GM18505 (cell line): ENCODE results near the gene CELSR1.
A peak's percentile ranks its signal among the peaks of the same experiment; 100 is the strongest.

ENCODE experiments used
- ATAC-seq: cut with Tn5 transposase; IDR thresholded peaks from one replicate; pipeline ENCODE4 v1.9.1; 2021; ENCODE audit not compliant: unreplicated experiment
- POLR2A ChIP-seq: IDR thresholded peaks from 4 replicates; pipeline ENCODE4 v1.6.1; 2011; ENCODE audit warnings: borderline replicate concordance; ENCODE audit not compliant: insufficient read depth, insufficient read length; ENCODE audit errors: extremely low read depth

CELSR1 gene, protein sequence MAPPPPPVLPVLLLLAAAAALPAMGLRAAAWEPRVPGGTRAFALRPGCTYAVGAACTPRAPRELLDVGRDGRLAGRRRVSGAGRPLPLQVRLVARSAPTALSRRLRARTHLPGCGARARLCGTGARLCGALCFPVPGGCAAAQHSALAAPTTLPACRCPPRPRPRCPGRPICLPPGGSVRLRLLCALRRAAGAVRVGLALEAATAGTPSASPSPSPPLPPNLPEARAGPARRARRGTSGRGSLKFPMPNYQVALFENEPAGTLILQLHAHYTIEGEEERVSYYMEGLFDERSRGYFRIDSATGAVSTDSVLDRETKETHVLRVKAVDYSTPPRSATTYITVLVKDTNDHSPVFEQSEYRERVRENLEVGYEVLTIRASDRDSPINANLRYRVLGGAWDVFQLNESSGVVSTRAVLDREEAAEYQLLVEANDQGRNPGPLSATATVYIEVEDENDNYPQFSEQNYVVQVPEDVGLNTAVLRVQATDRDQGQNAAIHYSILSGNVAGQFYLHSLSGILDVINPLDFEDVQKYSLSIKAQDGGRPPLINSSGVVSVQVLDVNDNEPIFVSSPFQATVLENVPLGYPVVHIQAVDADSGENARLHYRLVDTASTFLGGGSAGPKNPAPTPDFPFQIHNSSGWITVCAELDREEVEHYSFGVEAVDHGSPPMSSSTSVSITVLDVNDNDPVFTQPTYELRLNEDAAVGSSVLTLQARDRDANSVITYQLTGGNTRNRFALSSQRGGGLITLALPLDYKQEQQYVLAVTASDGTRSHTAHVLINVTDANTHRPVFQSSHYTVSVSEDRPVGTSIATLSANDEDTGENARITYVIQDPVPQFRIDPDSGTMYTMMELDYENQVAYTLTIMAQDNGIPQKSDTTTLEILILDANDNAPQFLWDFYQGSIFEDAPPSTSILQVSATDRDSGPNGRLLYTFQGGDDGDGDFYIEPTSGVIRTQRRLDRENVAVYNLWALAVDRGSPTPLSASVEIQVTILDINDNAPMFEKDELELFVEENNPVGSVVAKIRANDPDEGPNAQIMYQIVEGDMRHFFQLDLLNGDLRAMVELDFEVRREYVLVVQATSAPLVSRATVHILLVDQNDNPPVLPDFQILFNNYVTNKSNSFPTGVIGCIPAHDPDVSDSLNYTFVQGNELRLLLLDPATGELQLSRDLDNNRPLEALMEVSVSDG (N-terminal part only)

DNA sequence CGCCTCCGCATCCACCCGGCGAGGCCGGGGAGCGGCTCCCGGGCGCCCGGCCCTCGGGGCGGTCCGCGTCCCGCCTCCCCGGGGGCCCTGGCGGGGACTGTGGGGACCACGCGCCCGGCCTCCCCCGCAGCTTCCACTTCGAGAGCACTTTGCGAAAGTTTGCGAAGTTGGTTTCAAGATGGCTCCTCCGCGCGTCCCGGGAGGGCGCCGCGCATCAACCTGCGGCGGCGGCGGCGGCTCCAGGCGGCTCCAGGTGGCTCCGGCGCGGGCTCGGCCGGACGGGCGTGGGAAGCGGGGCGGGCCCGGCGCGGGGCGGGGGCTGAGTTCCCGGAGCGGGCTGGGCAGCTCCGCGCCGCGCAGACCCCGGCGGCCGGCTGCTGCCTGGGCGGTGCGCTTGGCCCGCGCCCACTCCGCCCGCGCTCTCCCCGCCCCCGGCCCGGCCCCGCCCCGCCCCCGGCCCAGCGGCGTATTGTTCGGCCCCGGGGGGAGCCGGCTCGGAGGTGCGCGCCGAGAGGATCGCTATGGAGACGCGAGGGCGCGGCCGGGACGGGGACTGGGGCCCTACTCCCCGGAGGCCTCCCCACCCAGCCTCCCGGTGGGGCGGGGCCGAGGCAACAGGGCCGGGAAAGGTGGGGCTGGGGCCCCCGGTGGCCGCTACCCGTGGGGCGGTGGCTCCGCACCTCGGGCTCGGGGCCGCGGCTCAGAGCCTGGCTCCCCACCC lies at the start of gene CELSR1:
CELSR1 (minus strand) TSS at position 396 of the 721 bp plus-strand sequence. CDS start 450 bp downstream, outside the sequence.
- TF ChIP-seq POLR2A, result no peak
- ATAC-seq, result no peak

GRCh38 chr22:46587061-46587460 lies 49.6 kb upstream of the CELSR1 start:
- peak; percentile 36 for ATAC-seq
- peak; percentile 5 for TF ChIP-seq POLR2A

DNA sequence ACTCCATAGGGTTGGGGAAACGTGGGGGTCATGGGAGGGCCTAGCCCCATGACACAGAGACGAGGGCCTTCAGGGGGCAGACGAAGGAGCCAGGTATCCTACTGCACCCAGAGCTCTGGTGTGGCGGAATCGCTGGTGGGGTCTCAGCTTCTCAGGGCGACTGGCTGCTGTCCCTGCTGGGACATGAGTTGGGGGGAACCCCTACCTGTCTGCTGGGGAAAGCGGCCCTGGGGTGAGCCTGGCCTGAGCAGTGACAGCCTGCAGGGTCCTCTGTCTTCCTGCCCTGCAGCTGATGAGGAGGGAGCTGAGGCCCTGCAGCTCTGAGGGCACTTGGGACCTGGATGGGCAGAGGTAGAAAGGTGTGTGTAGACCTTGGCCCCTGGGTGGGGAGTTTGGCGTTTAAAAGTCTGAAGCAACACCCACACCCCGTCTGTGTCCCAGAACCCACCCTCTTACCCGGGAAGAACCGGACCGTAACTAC lies 49.2 kb upstream of the CELSR1 start:
- TF ChIP-seq POLR2A, result no peak
- no peak for ATAC-seq

DNA sequence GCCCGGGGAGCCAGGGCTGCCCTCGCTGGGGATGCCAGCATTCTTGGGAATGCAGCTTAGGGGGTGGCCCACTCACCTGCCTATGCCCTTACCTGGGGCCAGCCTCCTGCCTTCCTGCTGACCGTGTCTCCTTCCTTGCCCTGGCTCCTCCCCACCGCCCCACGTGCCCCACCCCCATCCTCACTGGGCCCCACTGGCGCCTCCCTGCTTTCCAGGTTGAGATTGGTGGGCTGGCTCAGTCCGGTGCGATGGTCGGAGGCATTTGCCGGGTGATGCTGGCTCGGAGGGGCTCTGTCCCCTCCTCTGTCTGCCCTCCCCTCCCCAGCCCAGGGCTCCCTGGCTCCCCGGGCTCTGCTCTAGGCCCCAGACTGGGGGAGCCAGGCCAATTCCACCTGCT lies 48.7 kb upstream of the CELSR1 start:
- TF ChIP-seq POLR2A, result no peak

GRCh38 chr22:46585340-46586122 lies 48.1 kb upstream of the CELSR1 start:
- no peak for ATAC-seq
- no peak for TF ChIP-seq POLR2A

More for the DNA sequence above, 48.7 kb upstream of the CELSR1 start:
- no peak for ATAC-seq

DNA sequence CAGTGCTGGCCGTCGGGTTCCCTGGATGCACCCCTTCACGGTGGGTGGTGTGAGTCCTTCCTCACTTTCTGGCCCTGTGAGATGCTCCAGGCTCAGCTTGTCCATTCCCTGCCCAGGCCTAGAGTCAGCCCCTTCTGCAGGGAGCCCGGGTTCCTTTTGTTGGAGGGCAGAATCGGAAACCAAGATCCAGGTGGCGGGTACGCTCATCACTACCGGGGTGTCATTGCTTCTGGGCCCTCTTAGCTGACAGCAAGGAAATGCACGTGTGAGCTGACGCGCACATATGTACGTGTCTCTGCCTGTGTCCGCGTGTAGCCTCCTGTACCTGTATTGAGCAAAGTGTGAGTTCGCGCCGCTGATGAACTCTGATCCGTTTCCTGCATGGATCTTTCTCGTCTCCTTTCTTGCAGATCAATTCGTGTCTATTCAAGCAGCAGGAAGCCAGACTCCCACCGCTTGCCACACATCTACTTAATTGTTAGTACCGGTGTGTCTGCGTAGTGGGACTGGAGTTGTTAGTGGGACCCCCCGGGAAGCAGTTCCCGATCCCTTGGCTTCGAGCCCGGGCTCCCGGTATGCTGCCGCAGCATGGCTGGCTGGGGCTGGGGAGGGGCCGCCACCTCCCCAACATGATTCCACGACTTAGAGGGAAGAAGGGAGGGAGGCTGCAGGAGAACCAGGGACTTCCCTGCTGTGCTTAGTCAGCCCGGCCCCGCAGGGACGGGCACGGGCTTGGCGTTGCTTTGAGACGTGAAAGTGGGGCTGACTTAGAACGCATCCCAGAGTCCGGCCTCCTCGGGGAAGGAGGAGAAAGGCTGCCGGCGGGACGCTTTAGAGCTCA lies 46.9 kb upstream of the CELSR1 start:
- no peak for TF ChIP-seq POLR2A
- no peak for ATAC-seq

DNA sequence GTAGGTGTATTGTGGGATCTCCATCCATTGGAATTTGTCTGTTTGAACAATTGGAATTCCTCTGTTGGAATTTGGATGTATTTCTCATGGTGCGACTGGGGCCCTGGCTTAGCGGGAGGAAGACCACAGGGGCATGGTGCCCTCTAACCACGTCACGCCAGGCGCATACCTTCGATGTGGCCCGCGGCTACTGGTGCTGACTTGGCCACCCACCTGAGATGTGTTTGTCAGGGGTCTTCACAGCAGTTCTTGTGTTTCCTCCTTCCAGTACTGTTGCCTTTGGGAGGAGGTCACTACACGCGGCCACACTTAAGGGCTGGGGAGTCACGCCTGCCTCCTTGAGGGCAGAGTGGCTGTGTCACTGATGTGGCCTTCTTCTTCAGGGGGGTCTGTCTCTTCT lies 46.2 kb upstream of the CELSR1 start:
- TF ChIP-seq POLR2A, result no peak
- ATAC-seq, result no peak

GRCh38 chr22:46582281-46582933 lies 45.0 kb upstream of the CELSR1 start:
- no peak for ATAC-seq
- TF ChIP-seq POLR2A, result no peak

GRCh38 chr22:46581538-46582244 lies 44.3 kb upstream of the CELSR1 start:
- ATAC-seq, result no peak
- no peak for TF ChIP-seq POLR2A

GRCh38 chr22:46580940-46581537 lies 43.6 kb upstream of the CELSR1 start:
- no peak for TF ChIP-seq POLR2A
- no peak for ATAC-seq
